Trophoblast cell (in vitro differentiated cells and primary cell): ENCODE data around the gene RASA3.

Source experiments
- DNase-seq, 2 donors: peaks; one replicate each; pipeline ENCODE4 v3.0.0-alpha.2; 2016
- H2AFZ ChIP-seq: 2 replicates; pipeline ENCODE4 v1.6.1; 2013; ENCODE audit warnings: low read length, moderate library complexity, mild to moderate bottlenecking; ENCODE audit not compliant: insufficient read depth, poor library complexity
- H2AK5ac ChIP-seq: 2 replicates; pipeline ENCODE4 v1.6.1; 2013; ENCODE audit warnings: mild to moderate bottlenecking, low read length
- H2BK120ac ChIP-seq: 2 replicates; pipeline ENCODE4 v1.6.1; 2013; ENCODE audit warnings: low read length, mild to moderate bottlenecking, moderate library complexity; ENCODE audit not compliant: insufficient read depth, poor library complexity
- H2BK12ac ChIP-seq: 2 replicates; pipeline ENCODE4 v1.6.1; 2013; ENCODE audit warnings: mild to moderate bottlenecking, low read length, moderate library complexity
- H2BK5ac ChIP-seq: 2 replicates; pipeline ENCODE4 v1.6.1; 2013; ENCODE audit warnings: low read length, low read depth, moderate library complexity, mild to moderate bottlenecking; ENCODE audit not compliant: poor library complexity
- H3K14ac ChIP-seq: 2 replicates; pipeline ENCODE4 v1.6.1; 2013; ENCODE audit warnings: mild to moderate bottlenecking, low read length
- H3K18ac ChIP-seq: 2 replicates; pipeline ENCODE4 v1.6.1; 2013; ENCODE audit warnings: mild to moderate bottlenecking, low read length
- H3K23ac ChIP-seq: 2 replicates; pipeline ENCODE4 v1.6.1; 2013; ENCODE audit warnings: low read length
- H3K27ac ChIP-seq: 2 replicates; pipeline ENCODE4 v1.5.1; 2013; ENCODE audit warnings: low read depth, mild to moderate bottlenecking, inconsistent platforms, low read length, moderate library complexity
- H3K27me3 ChIP-seq: 2 replicates; pipeline ENCODE4 v1.6.1; 2013; ENCODE audit warnings: inconsistent platforms, mild to moderate bottlenecking, low read length, moderate library complexity; ENCODE audit not compliant: insufficient read depth
- H3K36me3 ChIP-seq, 2 experiments: 1 replicate in 1 of 2; 2 replicates in 1 of 2; pipeline ENCODE4 v1.6.1; 2013; ENCODE audit warnings: low read length in 2 of 2, mild to moderate bottlenecking in 2 of 2, moderate library complexity in 1 of 2; ENCODE audit not compliant: insufficient read depth in 2 of 2, control insufficient read depth in 1 of 2
- H3K4ac ChIP-seq: 2 replicates; pipeline ENCODE4 v1.6.1; 2013; ENCODE audit warnings: low read depth, mild to moderate bottlenecking, low read length, moderate library complexity
- H3K4me1 ChIP-seq, 2 experiments: 1 replicate in 1 of 2; 2 replicates in 1 of 2; pipeline ENCODE4 v1.6.1; 2013; ENCODE audit warnings: low read length in 2 of 2, mild to moderate bottlenecking in 2 of 2, moderate library complexity in 1 of 2; ENCODE audit not compliant: insufficient read depth in 2 of 2, control insufficient read depth in 1 of 2
- H3K4me2 ChIP-seq: 2 replicates; pipeline ENCODE4 v1.6.1; 2013; ENCODE audit warnings: inconsistent platforms, mild to moderate bottlenecking, low read length, moderate library complexity
- H3K4me3 ChIP-seq: 2 replicates; pipeline ENCODE4 v1.5.1; 2013; ENCODE audit warnings: mild to moderate bottlenecking, low read depth, low read length, inconsistent platforms
- H3K79me1 ChIP-seq: one replicate; pipeline ENCODE4 v1.6.1; 2013; ENCODE audit warnings: low read length
- H3K79me2 ChIP-seq: 2 replicates; pipeline ENCODE4 v1.6.1; 2013; ENCODE audit warnings: low read length, mild to moderate bottlenecking; ENCODE audit not compliant: control insufficient read depth, insufficient read depth, poor library complexity
- H3K9ac ChIP-seq: 2 replicates; pipeline ENCODE4 v1.6.1; 2013; ENCODE audit warnings: mild to moderate bottlenecking, low read length
- H3K9me3 ChIP-seq: 2 replicates; pipeline ENCODE4 v1.6.1; 2013; ENCODE audit warnings: low read depth, mild to moderate bottlenecking, control low read depth, inconsistent platforms, low read length; ENCODE audit not compliant: insufficient read depth
- H4K12ac ChIP-seq: 2 replicates; pipeline ENCODE4 v1.6.1; 2013; ENCODE audit warnings: low read depth, mild to moderate bottlenecking, low read length, moderate library complexity
- H4K8ac ChIP-seq: 2 replicates; pipeline ENCODE4 v1.6.1; 2013; ENCODE audit warnings: low read depth, mild to moderate bottlenecking, low read length, moderate library complexity
- H4K91ac ChIP-seq: one replicate; pipeline ENCODE4 v1.6.1; 2013; ENCODE audit warnings: low read depth, mild to moderate bottlenecking, low read length, moderate library complexity
- WGBS: extraction: QIAGEN DNeasy Blood & Tissue Kit; methylation state at CpG from one replicate; pipeline ENCODE4 v1.1.7; 2013; ENCODE audit warnings: missing lambda C conversion rate; ENCODE audit not compliant: insufficient read length, insufficient coverage; ENCODE audit errors: extremely low coverage; 5-methylcytosine and 5-hydroxymethylcytosine counted together

Gene RASA3

DNA sequence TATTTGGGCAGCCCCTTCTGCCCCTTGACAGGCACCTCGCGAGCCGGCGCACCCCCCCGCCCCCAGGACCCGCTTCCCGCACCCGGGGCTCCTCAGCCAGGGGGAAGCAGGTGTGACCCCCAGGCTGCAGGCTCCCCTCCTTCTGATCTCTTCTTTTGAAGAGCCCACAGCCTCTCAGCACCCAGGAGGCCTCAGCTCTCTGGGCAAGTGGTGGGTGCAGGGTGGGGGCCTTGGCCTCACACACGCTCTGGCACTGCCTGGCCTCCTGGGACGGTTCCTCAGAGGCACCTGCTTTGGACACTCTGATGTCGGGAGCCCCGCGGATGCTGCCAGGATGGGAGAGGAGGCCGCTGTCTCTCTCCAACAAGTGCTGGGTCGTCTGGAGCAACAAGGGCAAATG, 157.0 kb downstream of the RASA3 start:
- peaks cover 28 to 46% of the 10 kb centered on the region in 2 experiments for H3K36me3 ChIP-seq
- no peak overlapping the region for H3K9ac ChIP-seq
- no peak overlapping the region for H3K27ac ChIP-seq
- H2BK12ac ChIP-seq: no peak overlapping the region
- no peaks in the 10 kb centered on the region for H3K79me2 ChIP-seq
- no peak overlapping the region for H3K4me2 ChIP-seq
- H3K23ac ChIP-seq: no peak overlapping the region
- H4K12ac ChIP-seq: no peak overlapping the region
- H3K27me3 ChIP-seq: no peaks in the 10 kb centered on the region
- no CpG with 5 or more reads among the region's 15 CpGs for WGBS
- no peak overlapping the region for H2BK120ac ChIP-seq
- H2BK5ac ChIP-seq: no peak overlapping the region
- no peak overlapping the region for H4K91ac ChIP-seq
- H4K8ac ChIP-seq: no peak overlapping the region
- H3K9me3 ChIP-seq: peaks cover 14% of the 10 kb centered on the region
- H3K14ac ChIP-seq: no peak overlapping the region
- H2AFZ ChIP-seq: no peak overlapping the region
- no peak overlapping the region for H3K4ac ChIP-seq
- H3K4me1 ChIP-seq: peaks cover 8 to 12% of the 10 kb centered on the region in 2 experiments
- no peak overlapping the region for H3K4me3 ChIP-seq
- no peak overlapping the region for H2AK5ac ChIP-seq
- DNase-seq: no peak
- H3K79me1 ChIP-seq: peaks cover 3% of the 10 kb centered on the region
- H3K18ac ChIP-seq: no peak overlapping the region

DNA sequence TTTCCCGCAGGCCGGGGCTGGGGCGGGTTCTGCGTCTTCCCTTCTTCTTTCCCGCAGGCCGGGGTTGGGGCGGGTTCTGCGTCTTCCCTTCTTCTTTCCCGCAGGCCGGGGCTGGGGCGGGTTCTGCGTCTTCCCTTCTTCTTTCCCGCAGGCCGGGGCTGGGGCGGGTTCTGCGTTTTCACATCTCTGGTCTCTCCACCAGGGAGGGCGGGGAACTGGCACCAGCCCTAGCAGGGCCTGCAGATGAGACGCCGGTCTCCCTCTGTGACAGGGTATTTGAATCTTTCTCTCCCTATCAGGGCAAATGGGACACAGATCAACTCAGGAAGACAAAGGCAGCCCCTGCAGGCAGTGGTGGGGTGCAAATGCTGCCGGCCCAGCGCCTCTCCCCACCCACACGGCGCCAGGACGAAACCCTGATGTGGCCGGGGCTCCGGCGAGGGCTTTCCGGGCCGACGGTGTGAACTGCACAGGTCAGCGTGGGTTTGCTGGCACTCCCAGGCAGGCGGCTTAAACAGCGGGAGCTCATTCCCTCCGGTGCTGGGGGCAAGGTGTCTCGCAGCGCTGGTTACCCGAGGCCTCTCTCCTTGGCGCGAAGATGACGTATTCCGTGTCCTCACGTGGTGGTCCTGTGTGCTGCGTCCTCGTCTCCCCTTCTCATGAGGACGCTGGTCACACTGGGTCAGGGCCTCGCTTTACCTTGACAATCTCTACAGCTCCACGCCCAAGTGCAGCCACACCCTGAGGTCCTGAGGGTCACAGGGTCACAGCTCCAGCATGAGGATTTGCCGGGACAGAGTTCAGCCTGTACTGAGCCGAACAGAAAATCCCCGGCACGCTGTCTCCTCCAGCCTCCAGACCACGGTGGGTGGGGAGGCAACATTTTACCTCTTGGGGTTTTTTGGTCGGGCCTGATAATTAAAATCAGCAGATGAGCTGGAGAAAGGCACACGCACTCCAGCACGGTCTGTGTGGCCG, 157.8 kb downstream of the RASA3 start:
- Histone ChIP-seq H2BK5ac (no peak overlapping the region), H4K12ac (no peak overlapping the region), H4K8ac (no peak overlapping the region), H3K36me3 (peaks cover 27 to 37% of the 10 kb centered on the region in 2 experiments), H2AFZ (no peak overlapping the region), H3K4me1 (peaks cover 8 to 12% of the 10 kb centered on the region in 2 experiments), H3K9ac (no peak overlapping the region), H3K27ac (no peak overlapping the region), H3K9me3 (peaks cover 9% of the 10 kb centered on the region), H2AK5ac (no peak overlapping the region), H3K4me3 (no peak overlapping the region), H3K27me3 (no peaks in the 10 kb centered on the region), H2BK120ac (no peak overlapping the region), H3K79me1 (peaks cover 3% of the 10 kb centered on the region), H3K14ac (no peak overlapping the region), H3K18ac (no peak overlapping the region), H3K4me2 (no peak overlapping the region), H3K23ac (no peak overlapping the region), H4K91ac (peak overlapping the region; percentile 31), H3K79me2 (no peaks in the 10 kb centered on the region), H2BK12ac (no peak overlapping the region), H3K4ac (no peak overlapping the region)
- no CpG with 5 or more reads among the region's 56 CpGs for WGBS
- no peak for DNase-seq

DNA sequence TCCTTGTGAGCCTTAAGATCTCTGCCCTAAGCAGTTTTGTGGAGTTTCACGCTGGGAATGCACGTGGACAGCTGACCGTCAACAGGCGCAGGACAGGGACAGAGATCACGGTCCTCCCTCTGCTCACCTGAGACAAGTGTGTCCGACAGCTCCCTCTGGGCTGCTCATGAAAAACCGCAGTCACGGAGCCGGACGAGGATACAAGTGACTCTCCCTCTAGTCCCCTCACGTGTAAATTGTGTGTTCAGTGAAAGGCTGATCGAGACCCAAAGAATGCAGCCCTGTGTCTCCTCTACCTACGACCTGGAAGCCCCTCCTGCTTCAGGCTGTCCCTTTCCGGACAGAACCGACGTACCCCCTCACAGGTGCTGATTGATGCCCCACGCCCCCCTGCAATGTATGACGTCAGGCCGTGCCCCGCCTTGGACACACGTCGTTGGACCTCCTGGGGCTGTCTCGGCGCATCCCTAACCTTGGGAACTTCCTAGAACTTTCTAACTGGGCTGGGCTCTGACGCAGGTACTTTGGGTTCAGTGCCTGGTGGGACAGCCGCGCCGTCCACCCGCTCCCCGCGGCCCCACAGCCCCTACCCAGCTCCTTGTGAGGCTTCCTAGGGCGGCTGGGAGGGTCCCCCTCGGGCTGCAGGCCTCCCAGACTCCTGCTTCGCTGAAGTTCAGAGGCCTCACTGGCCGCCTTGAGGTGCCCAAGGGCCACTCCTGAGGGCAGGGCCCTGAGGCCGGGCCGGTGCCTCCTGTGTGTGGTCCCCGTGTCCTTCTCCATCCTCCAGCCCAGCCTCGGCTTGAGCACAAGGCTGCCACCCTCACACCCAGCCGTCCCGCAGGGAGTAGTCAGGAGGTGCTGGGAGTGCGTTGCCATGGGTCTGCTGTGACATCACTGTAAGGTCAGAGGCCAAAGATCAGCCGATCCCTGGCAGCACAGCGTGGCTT, 158.9 kb downstream of the RASA3 start, which contains the start of gene C13orf46:
Gene C13orf46, minus strand, starts transcription at position 859 of the 947 bp plus-strand sequence. Its CDS starts 79 bp downstream, at position 780.
- no peak within 1 kb of the TSS for H2BK12ac ChIP-seq

More for the DNA sequence above, 158.9 kb downstream of the RASA3 start, which contains the start of gene C13orf46:
- H3K27me3 ChIP-seq: no peaks in the 10 kb centered on the region
- no peak within 1 kb of the TSS for H2BK120ac ChIP-seq
- H3K79me2 ChIP-seq: no peaks in the 10 kb centered on the region
- no peak within 1 kb of the TSS for H3K14ac ChIP-seq
- H3K36me3 ChIP-seq: peaks cover 19 to 30% of the 10 kb centered on the region in 2 experiments
- peaks cover 8 to 12% of the 10 kb centered on the region in 2 experiments for H3K4me1 ChIP-seq
- H4K8ac ChIP-seq: no peak within 1 kb of the TSS
- no peak within 1 kb of the TSS for H3K27ac ChIP-seq
- H3K4me3 ChIP-seq: no peak within 1 kb of the TSS
- no peak within 1 kb of the TSS for H3K18ac ChIP-seq
- WGBS: no CpG with 5 or more reads among the region's 44 CpGs
- peaks cover 6% of the 10 kb centered on the region for H3K9me3 ChIP-seq
- H2AK5ac ChIP-seq: no peak within 1 kb of the TSS
- H2AFZ ChIP-seq: no peak within 1 kb of the TSS
- no peak within 1 kb of the TSS for H3K4me2 ChIP-seq
- H3K23ac ChIP-seq: no peak within 1 kb of the TSS
- no peak within 1 kb of the TSS for H3K4ac ChIP-seq
- no peak for DNase-seq
- H2BK5ac ChIP-seq: no peak within 1 kb of the TSS
- no peak within 1 kb of the TSS for H3K9ac ChIP-seq
- peaks cover 3% of the 10 kb centered on the region for H3K79me1 ChIP-seq
- peak within 1 kb of the TSS; percentile 31 for H4K91ac ChIP-seq
- H4K12ac ChIP-seq: no peak within 1 kb of the TSS
